Esophagus squamous epithelium (tissue), 4 donors: ENCODE data around the gene SIX6.

Experiments
- POLR2A ChIP-seq, 4 donors: fragments of 450-650 bp; IDR thresholded peaks; one replicate each; pipeline ENCODE4 v1.6.1; 2017; ENCODE audit warnings: antibody characterized with exemption in 4 of 4, mild to moderate bottlenecking in 4 of 4, moderate library complexity in 3 of 4
- TF ChIP-seq, protein P1 (sequence below), 6 experiments: fragments of 450-650 bp in 4 of 6; fragments of 200-600 bp in 2 of 6; sonication (generic) in 2 of 6; IDR thresholded peaks; one replicate each; pipeline ENCODE4 v1.5.1; 2016 to 2019; ENCODE audit warnings: antibody characterized with exemption in 6 of 6, mild to moderate bottlenecking in 4 of 6, moderate library complexity in 4 of 6

- TF ChIP-seq, protein P1, sequence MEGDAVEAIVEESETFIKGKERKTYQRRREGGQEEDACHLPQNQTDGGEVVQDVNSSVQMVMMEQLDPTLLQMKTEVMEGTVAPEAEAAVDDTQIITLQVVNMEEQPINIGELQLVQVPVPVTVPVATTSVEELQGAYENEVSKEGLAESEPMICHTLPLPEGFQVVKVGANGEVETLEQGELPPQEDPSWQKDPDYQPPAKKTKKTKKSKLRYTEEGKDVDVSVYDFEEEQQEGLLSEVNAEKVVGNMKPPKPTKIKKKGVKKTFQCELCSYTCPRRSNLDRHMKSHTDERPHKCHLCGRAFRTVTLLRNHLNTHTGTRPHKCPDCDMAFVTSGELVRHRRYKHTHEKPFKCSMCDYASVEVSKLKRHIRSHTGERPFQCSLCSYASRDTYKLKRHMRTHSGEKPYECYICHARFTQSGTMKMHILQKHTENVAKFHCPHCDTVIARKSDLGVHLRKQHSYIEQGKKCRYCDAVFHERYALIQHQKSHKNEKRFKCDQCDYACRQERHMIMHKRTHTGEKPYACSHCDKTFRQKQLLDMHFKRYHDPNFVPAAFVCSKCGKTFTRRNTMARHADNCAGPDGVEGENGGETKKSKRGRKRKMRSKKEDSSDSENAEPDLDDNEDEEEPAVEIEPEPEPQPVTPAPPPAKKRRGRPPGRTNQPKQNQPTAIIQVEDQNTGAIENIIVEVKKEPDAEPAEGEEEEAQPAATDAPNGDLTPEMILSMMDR (IDR thresholded peaks at IDR 0.05) = no peak
- TF ChIP-seq POLR2A (IDR thresholded peaks at IDR 0.05) = no peak
These were observed 23.2 kb upstream of the SIX6 start, which contains the start of gene C14orf39 for GRCh38 chr14:60485598-60486251.
